ENCODE results near the gene BBS5.
"Not testable (repeated sequence)": the region's sequence is repeated elsewhere in the genome, so short reads cannot be mapped to it uniquely, and the experiment has no call there.

The BBS5 gene

GRCh38 chr2:169448316-169448715, 31.0 kb upstream of the BBS5 start:
- H3K27me3 ChIP-seq, result no peaks in the 10 kb centered on the region

GRCh38 chr2:169448865-169449264, 30.4 kb upstream of the BBS5 start:
- TF ChIP-seq CTCF (IDR thresholded peaks at IDR 0.05), result no peak
- Histone ChIP-seq H3K27me3 (no peaks in the 10 kb centered on the region), H3K4me3 (ENCODE audit: low read depth in 1 of 2, low read length in 1 of 2) (no peak overlapping the region), H3K4me1 (ENCODE audit: control insufficient read depth in 1 of 2, insufficient read depth in 1 of 2, low read depth in 1 of 2, low read length in 1 of 2) (no peaks in the 10 kb centered on the region), H3K9me3 (no peaks in the 10 kb centered on the region), H3K36me3 (no peaks in the 10 kb centered on the region), H3K27ac (no peak overlapping the region)

More at GRCh38 chr2:169448316-169448715, 31.0 kb upstream of the BBS5 start:
- Histone ChIP-seq H3K4me1 (ENCODE audit: control insufficient read depth in 1 of 2, insufficient read depth in 1 of 2, low read depth in 1 of 2, low read length in 1 of 2) (no peaks in the 10 kb centered on the region), H3K4me3 (ENCODE audit: low read depth in 1 of 2, low read length in 1 of 2) (no peak overlapping the region), H3K9me3 (no peaks in the 10 kb centered on the region), H3K36me3 (no peaks in the 10 kb centered on the region), H3K27ac (no peak overlapping the region)
- no peak for TF ChIP-seq CTCF (IDR thresholded peaks at IDR 0.05)

GRCh38 chr2:169452080-169452479, 27.2 kb upstream of the BBS5 start:
- H3K27ac ChIP-seq, result no peak overlapping the region
- H3K27me3 ChIP-seq, result no peaks in the 10 kb centered on the region
- no peak for TF ChIP-seq CTCF (IDR thresholded peaks at IDR 0.05)
- H3K36me3 ChIP-seq, result no peaks in the 10 kb centered on the region
- no peaks in the 10 kb centered on the region for H3K9me3 ChIP-seq
- no peak overlapping the region for H3K4me3 ChIP-seq (ENCODE audit: low read depth in 1 of 2, low read length in 1 of 2)
- no peaks in the 10 kb centered on the region for H3K4me1 ChIP-seq (ENCODE audit: control insufficient read depth in 1 of 2, insufficient read depth in 1 of 2, low read depth in 1 of 2, low read length in 1 of 2)

- not testable (repeated sequence) for H3K36me3 ChIP-seq; H3K4me1 ChIP-seq (ENCODE audit: control insufficient read depth in 1 of 2, insufficient read depth in 1 of 2, low read depth in 1 of 2, low read length in 1 of 2)
These were observed 26.2 kb upstream of the BBS5 start for GRCh38 chr2:169453044-169453443.

GRCh38 chr2:169461143-169461542, 18.2 kb upstream of the BBS5 start:
- no peak overlapping the region for H3K4me3 ChIP-seq (ENCODE audit: low read depth in 1 of 2, low read length in 1 of 2)
- no peaks in the 10 kb centered on the region for H3K36me3 ChIP-seq
- TF ChIP-seq CTCF (IDR thresholded peaks at IDR 0.05), result no peak

More at GRCh38 chr2:169453044-169453443, 26.2 kb upstream of the BBS5 start:
- H3K27ac ChIP-seq; H3K4me3 ChIP-seq (ENCODE audit: low read depth in 1 of 2, low read length in 1 of 2); H3K27me3 ChIP-seq; H3K9me3 ChIP-seq: not testable (repeated sequence)

GRCh38 chr2:169462896-169463695, 16.2 kb upstream of the BBS5 start:
- H3K4me3 ChIP-seq (ENCODE audit: low read depth in 1 of 2, low read length in 1 of 2), result no peak overlapping the region
- no peak for TF ChIP-seq CTCF (IDR thresholded peaks at IDR 0.05)
- no peaks in the 10 kb centered on the region for H3K27me3 ChIP-seq
- no peaks in the 10 kb centered on the region for H3K36me3 ChIP-seq
- H3K9me3 ChIP-seq, result no peaks in the 10 kb centered on the region
- no peaks in the 10 kb centered on the region for H3K4me1 ChIP-seq (ENCODE audit: control insufficient read depth in 1 of 2, insufficient read depth in 1 of 2, low read depth in 1 of 2, low read length in 1 of 2)
- H3K27ac ChIP-seq, result no peak overlapping the region

More at GRCh38 chr2:169461143-169461542, 18.2 kb upstream of the BBS5 start:
- no peak overlapping the region for H3K27ac ChIP-seq
- H3K9me3 ChIP-seq, result no peaks in the 10 kb centered on the region
- no peaks in the 10 kb centered on the region for H3K4me1 ChIP-seq (ENCODE audit: control insufficient read depth in 1 of 2, insufficient read depth in 1 of 2, low read depth in 1 of 2, low read length in 1 of 2)
- no peaks in the 10 kb centered on the region for H3K27me3 ChIP-seq
